Right lobe of liver (tissue), 4 donors: ENCODE data around the gene PNP.

Experiments
- POLR2A ChIP-seq: fragments of 450-650 bp; IDR thresholded peaks from one replicate; pipeline ENCODE4 v1.6.1; 2017; ENCODE audit warnings: antibody characterized with exemption, mild to moderate bottlenecking
- TF ChIP-seq, protein P1 (sequence below), 4 donors: fragments of 200-600 bp in 3 of 4; fragments of 450-650 bp in 1 of 4; IDR thresholded peaks; one replicate each; pipeline versions ENCODE4 v1.5.1 to v1.8.0; 2016 to 2022; ENCODE audit warnings: antibody characterized with exemption in 4 of 4, mild to moderate bottlenecking in 2 of 4
- donor health status: DM: no; HTN: no; CAD: no.
- donor health status: DM: no; HTN: no; CAD: no.
- donor health status: DM: no; HTN: yes; CAD: no.

DNA sequence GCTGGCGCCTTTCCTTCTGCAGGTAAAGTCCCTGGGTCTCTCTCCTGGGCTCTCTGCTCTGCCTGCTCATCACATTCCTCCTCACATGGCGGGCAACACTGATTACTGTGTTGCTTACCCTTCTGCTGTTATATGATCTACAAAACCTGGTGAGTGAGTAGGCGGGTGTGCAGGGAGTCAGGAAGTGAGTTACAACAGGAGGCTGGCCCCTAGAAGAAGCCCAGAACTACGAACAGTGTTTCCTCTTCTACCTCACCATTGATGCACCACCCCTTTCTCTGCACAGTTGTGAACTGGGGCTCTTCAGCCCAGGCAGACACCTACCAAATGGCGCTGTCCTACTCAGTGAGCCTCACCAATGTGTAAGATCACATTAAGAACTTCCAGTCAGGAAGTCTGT lies 28.3 kb upstream of the PNP start:
- TF ChIP-seq, protein P1, sequence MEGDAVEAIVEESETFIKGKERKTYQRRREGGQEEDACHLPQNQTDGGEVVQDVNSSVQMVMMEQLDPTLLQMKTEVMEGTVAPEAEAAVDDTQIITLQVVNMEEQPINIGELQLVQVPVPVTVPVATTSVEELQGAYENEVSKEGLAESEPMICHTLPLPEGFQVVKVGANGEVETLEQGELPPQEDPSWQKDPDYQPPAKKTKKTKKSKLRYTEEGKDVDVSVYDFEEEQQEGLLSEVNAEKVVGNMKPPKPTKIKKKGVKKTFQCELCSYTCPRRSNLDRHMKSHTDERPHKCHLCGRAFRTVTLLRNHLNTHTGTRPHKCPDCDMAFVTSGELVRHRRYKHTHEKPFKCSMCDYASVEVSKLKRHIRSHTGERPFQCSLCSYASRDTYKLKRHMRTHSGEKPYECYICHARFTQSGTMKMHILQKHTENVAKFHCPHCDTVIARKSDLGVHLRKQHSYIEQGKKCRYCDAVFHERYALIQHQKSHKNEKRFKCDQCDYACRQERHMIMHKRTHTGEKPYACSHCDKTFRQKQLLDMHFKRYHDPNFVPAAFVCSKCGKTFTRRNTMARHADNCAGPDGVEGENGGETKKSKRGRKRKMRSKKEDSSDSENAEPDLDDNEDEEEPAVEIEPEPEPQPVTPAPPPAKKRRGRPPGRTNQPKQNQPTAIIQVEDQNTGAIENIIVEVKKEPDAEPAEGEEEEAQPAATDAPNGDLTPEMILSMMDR (IDR thresholded peaks at IDR 0.05): no peak
- TF ChIP-seq POLR2A: no peak
